ENCODE data around the gene PSMA8.

DNA sequence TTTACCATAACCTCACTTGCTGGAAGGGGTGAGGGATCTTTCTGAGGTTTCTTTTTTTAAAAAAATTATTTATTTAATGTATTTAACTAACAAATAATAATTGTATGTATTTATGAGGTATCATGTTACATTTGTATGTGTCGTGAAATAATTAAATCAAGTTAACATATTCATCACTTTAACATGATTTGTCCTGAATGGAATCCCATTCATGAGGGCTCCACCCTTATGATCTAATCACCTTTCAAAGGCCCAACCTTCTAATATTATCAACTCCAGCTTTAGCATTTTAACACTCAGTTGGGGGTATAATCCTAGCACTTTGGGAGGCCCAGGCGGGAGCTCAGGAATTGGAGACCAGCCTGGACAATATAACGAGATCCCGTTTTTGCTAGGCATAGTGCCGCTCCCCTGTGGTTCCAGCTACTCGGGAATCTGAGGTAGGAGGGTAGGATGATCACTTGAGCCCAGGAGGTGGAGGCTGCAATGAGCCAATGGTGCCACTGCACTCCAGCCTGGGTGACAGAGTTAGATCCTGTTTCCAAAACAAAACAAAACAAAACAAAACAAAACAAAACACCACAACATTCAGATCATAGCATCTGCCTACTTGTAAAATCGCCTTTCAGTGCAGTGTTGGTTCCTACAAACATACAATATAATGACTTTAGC, 91.5 kb downstream of the PSMA8 start:
- TF ChIP-seq GATA3 (IDR thresholded peaks at IDR 0.05; ENCODE audit: low read depth, low read length), result no peak
- TF ChIP-seq GATA2 (IDR thresholded peaks at IDR 0.05; ENCODE audit: low read depth, low read length), result no peak

Measured in SH-SY5Y (cell line).